Activated T-cell treated with anti-CD3 and anti-CD28 coated beads for 1 hour (primary cell): ENCODE measurements around the gene PPOX.

Source experiments
- DNase-seq: peaks from one replicate; pipeline ENCODE4 v3.0.0-alpha.2; 2020; ENCODE audit warnings: low read depth

PPOX gene

DNA sequence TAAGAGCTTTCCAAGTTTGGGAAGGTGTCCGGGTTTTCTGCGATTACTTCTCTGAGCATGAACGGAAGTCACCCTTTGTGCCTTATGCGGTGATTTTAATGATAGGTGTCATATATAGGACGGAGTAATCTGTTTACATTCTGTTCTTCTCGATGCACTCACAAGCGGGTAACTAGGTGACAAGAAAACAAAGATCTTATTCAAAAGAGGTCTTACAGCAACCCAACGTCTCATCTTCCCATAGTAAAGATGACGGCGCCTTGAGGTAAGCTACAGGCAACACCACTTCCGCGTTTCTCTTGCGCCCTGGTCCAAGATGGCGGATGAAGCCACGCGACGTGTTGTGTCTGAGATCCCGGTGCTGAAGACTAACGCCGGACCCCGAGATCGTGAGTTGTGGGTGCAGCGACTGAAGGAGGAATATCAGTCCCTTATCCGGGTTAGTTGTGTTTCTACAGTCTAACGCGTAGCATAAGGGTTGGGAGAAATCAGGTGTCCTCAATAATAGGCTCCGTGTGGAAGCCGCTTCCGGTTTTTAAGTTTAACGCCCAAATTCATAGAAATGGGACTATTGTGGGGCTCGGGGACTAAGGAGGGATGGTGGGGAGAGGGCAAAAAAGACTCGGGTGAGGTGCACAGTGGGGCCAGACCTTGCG, 12.4 kb upstream of the PPOX start, which contains the start of gene UFC1:
Gene UFC1, plus strand, starts transcription at position 297 of the 656 bp plus-strand sequence. Its CDS starts 20 bp downstream, at position 317.
- DNase-seq = peak; percentile 68

DNA sequence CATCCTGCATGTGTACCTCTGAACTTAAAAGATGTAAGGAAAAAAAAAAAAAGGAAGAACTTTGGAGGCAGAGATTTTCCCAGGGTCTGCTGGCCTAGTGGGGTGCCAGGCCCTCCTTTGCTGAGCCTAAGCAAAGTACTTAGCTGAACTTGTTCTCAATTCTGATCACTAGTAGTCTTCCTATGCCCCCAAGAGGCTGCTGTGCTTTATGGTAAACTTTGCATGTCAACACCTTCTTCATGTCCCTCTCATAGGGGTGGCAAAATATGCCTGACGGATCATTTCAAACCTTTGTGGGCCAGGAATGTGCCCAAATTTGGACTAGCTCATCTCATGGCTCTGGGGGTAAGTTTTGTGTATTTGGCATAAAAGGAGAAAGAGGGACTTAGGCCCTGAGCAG, 8.4 kb upstream of the PPOX start:
- DNase-seq = no peak

DNA sequence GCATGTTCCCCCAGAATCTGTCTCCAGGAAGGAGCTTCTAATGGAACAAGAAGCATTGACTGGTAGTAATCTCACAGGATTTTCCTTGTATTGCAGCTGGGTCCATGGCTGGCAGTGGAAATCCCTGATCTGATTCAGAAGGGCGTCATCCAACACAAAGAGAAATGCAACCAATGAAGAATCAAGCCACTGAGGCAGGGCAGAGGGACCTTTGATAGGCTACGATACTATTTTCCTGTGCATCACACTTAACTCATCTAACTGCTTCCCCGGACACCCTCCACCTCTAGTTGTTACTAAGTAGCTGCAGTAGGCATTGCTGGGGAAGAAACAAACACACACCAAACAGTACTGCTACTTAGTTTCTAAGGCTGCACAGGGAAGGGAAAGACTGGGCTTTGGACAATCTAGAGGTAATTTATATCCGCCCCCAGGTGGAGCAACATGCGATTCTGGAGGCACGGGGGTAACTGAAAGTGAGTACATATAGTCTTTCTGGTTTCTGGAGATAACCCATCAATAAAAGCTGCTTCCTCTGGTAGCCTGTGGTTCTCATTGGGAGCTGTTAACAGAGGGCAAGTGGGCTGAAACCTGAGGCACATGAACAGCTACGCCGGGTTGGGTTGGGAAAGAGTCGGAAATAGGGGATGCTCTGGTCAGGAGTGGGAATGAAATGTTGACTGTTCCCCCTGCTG, 7.8 kb upstream of the PPOX start:
- no peak for DNase-seq

DNA sequence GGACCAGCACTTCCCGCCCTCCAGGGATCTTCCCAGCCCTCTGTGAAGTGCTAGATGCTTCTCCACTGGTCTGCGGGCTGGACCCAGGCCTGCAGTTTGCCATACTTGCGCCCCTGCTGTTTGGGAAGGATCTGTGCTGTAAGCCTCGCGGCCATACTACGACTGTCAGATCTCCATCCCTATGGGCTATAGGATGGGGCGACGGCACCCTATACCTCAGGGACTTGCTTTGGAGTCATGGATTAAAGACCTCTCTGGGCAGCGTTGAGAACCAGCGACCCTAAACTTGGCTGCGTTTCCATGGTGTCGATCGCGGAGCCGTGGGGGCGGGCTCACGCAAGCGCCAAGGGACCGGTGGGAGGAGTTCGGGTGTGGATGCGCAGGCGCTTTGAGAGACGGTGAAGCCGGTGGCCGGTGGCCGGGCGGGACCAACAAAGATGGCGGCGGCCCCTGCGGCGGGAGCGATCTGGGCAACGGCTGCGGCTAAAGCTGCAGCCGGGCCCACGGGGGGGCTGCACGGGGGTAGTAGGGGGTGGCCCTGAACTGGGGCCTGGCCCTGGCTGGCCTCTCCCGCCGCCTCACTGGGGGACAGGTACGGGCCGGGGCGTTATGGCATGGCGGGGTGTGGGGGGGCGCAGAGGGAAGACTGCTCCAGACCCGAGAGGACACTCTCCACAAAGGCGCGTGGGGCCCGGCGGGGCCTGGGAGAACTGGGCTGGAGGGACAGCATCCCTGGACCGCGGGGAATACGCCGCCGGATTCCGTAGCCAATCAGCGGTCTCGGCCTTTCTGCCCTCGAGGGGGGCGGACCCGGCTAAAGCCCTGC, 6.9 kb upstream of the PPOX start, which contains the start of gene USP21:
Gene USP21, plus strand, starts transcription at position 414 of the 826 bp plus-strand sequence. CDS start 1,141 bp downstream, outside the sequence.
- peak; percentile 90 for DNase-seq

- DNase-seq = no peak
Observed at GRCh38 chr1:161159913-161160243, 6.3 kb upstream of the PPOX start.

- DNase-seq = no peak
Observed at GRCh38 chr1:161160671-161161145, 5.5 kb upstream of the PPOX start.

DNA sequence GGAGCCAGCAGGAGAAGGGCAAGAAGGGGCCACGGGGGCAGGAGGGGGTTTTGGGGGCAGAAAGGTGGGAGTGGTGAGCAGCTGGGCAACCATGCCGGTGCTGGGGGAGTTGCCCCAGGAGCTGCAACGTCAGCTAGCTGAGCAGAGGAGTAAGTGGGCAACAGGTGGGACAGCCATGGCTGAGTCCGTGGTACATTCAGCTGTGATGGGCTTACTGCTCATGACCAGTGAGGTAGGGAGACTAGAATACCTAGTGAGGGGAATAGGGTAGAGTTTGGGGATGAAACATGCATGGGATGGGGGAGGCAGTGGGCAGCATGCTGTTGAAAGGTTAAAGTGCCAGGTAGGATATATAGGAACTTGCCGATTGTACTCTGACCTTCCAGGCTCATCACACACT, 4.6 kb upstream of the PPOX start:
- DNase-seq = no peak

DNA sequence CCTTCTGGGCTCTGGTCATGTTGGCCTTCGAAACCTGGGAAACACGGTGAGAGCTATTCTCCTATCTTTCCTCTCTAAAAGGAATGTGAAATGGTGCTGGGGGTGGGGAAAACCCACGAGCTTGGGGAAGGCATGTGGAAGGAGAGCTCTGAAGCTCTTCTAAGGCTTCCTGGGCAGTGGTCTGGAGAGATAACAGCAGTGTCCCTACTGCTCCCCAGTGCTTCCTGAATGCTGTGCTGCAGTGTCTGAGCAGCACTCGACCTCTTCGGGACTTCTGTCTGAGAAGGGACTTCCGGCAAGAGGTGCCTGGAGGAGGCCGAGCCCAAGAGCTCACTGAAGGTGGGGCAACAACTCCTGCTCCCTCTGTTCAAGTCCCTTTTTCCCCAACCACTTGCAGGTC, 4.2 kb upstream of the PPOX start:
- DNase-seq = no peak

DNA sequence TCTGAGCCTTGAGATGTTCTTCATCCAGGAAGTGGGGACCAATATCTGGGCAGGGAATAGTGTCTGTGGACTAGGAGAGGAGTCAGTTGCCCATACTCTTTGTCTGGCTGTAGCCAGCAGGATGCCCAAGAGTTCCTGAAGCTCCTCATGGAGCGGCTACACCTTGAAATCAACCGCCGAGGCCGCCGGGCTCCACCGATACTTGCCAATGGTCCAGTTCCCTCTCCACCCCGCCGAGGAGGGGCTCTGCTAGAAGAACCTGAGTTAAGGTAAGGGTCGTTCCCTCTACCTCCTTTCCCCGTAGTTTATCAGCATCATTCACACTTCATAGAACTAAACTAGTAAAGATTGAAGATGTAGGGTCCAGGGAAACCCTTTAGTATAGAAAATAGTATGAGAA, 3.4 kb upstream of the PPOX start:
- no peak for DNase-seq

DNA sequence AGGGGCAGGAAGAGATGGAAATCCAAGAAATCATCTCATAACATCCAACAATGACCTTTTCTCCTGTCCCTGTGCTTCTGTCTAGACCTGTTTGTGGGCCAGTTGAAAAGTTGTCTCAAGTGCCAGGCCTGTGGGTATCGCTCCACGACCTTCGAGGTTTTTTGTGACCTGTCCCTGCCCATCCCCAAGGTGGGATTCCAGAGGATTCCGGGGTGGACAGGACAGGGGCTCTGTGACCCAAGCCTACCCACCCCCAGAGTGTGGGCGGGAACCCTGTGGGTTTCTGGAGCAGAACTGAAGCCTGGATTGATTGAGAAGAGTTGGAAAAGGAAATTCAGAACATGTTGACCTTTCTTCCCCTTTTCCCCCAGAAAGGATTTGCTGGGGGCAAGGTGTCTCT, 2.4 kb upstream of the PPOX start:
- no peak for DNase-seq

DNA sequence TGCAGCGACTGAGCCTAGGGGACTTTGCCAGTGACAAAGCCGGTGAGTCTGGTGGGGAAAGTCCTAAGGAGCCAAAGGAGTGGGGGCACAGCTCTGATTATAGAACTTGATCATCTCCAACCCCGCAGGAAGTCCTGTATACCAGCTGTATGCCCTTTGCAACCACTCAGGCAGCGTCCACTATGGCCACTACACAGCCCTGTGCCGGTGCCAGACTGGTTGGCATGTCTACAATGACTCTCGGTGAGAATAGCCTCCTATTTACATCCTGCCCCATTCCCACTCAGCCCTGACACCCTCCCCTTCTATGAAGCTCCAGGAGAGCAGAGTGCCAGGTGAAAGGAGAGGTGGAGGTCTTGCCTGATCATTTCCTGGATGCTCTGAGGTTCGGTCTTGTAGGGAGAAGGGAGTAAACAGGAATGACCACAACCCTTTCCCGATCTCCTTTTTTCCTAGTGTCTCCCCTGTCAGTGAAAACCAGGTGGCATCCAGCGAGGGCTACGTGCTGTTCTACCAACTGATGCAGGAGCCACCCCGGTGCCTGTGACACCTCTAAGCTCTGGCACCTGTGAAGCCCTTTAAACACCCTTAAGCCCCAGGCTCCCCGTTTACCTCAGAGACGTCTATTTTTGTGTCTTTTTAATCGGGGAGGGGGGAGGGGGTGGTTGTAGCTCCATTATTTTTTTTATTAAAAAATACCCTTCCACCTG, 1.2 kb upstream of the PPOX start:
- no peak for DNase-seq

DNA sequence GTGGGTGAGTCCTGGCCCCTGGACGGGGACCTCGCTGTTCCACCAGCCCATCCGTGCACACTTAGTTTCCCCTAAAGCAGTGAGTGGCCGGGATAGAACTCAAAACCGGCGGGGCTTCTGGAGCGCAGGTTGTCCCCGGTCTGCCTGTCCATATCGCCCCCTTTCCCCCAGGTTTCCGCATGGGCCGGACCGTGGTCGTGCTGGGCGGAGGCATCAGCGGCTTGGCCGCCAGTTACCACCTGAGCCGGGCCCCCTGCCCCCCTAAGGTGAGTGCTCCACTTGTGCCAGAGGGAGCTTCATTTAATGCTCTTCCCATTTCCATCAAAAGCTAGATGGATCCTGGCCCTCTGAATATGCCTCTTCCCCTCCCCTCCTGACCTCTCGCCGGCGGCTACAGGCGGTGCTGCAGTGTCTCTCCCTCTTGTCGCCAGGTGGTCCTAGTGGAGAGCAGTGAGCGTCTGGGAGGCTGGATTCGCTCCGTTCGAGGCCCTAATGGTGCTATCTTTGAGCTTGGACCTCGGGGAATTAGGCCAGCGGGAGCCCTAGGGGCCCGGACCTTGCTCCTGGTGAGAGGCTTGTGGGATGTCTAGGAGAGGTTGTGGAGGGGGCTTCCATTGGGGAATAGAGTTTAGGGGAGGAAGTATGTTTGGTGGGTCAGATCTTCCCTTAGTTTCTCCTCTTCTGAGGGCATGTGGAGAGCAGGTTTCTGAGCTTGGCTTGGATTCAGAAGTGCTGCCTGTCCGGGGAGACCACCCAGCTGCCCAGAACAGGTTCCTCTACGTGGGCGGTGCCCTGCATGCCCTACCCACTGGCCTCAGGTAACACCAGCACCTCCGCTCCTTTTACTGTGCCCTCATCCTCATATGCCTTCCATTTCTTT, 683 bp downstream of the PPOX start:
- DNase-seq = no peak

- DNase-seq = no peak
Observed at GRCh38 chr1:161168906-161169305, 2.7 kb downstream of the PPOX start.

GRCh38 chr1:161171191-161171590, 5.0 kb downstream of the PPOX start:
- no peak for DNase-seq

GRCh38 chr1:161171696-161172095, 5.5 kb downstream of the PPOX start:
- DNase-seq = no peak

- DNase-seq = no peak
Observed at GRCh38 chr1:161172349-161172748, 6.1 kb downstream of the PPOX start.

- DNase-seq = no peak
Observed at GRCh38 chr1:161172776-161173376, 6.7 kb downstream of the PPOX start.

- no peak for DNase-seq
Observed at GRCh38 chr1:161173711-161174110, 7.5 kb downstream of the PPOX start.

GRCh38 chr1:161174911-161175310, 8.7 kb downstream of the PPOX start:
- no peak for DNase-seq

- DNase-seq = no peak
Observed at GRCh38 chr1:161175771-161176453, 9.7 kb downstream of the PPOX start.
